ENCODE results near the gene CRADD.

The CRADD gene

GRCh38 chr12:93680006-93680405 lies 2.8 kb downstream of the CRADD start:
- H3K36me3 Mint-ChIP-seq = peaks cover 43% of the 10 kb centered on the region
- peaks cover 56% of the 10 kb centered on the region for H3K4me1 Mint-ChIP-seq
- H3K4me3 Mint-ChIP-seq = no peak overlapping the region
- H3K9me3 Mint-ChIP-seq = no peaks in the 10 kb centered on the region
- CTCF ChIA-PET = interaction anchor here (0.7 kb wide), 1 partner anchor 469 kb away, joined by 3 read pairs; no protein-coding TSS in a partner anchor
- no peaks in the 10 kb centered on the region for H3K27me3 Mint-ChIP-seq
- H3K27ac Mint-ChIP-seq = peak overlapping the region; percentile 21
- DNase-seq = no peak

GRCh38 chr12:93682846-93683261 lies 5.7 kb downstream of the CRADD start:
- H3K4me1 Mint-ChIP-seq = peaks cover 54% of the 10 kb centered on the region
- no peak overlapping the region for H3K27ac Mint-ChIP-seq
- DNase-seq = no peak
- H3K27me3 Mint-ChIP-seq = no peaks in the 10 kb centered on the region
- CTCF ChIA-PET = interaction anchor here (1.2 kb wide), 1 partner anchor 419 kb away, joined by 5 read pairs; no protein-coding TSS in a partner anchor
- H3K36me3 Mint-ChIP-seq = peaks cover 47% of the 10 kb centered on the region
- no peak overlapping the region for H3K4me3 Mint-ChIP-seq
- H3K9me3 Mint-ChIP-seq = no peaks in the 10 kb centered on the region

- H3K4me1 Mint-ChIP-seq = peaks cover 52% of the 10 kb centered on the region
- H3K27ac Mint-ChIP-seq = no peak overlapping the region
- H3K9me3 Mint-ChIP-seq = no peaks in the 10 kb centered on the region
- DNase-seq = no peak
- no peak overlapping the region for H3K4me3 Mint-ChIP-seq
- peaks cover 45% of the 10 kb centered on the region for H3K36me3 Mint-ChIP-seq
- CTCF ChIA-PET = interaction anchor here (1.2 kb wide), 1 partner anchor 418 kb away, joined by 5 read pairs; no protein-coding TSS in a partner anchor
- no peaks in the 10 kb centered on the region for H3K27me3 Mint-ChIP-seq
Observed at GRCh38 chr12:93683410-93683809, 6.2 kb downstream of the CRADD start.

GRCh38 chr12:93684716-93685115 lies 7.5 kb downstream of the CRADD start:
- H3K4me1 Mint-ChIP-seq = peaks cover 52% of the 10 kb centered on the region
- peak; percentile 25 for DNase-seq
- no peaks in the 10 kb centered on the region for H3K27me3 Mint-ChIP-seq
- H3K27ac Mint-ChIP-seq = no peak overlapping the region
- CTCF ChIA-PET = no interaction called here
- H3K4me3 Mint-ChIP-seq = no peak overlapping the region
- H3K36me3 Mint-ChIP-seq = peaks cover 37% of the 10 kb centered on the region
- no peaks in the 10 kb centered on the region for H3K9me3 Mint-ChIP-seq

- Mint-ChIP-seq H3K27ac (no peak overlapping the region), H3K4me3 (no peak overlapping the region), H3K9me3 (no peaks in the 10 kb centered on the region), H3K36me3 (peaks cover 31% of the 10 kb centered on the region), H3K27me3 (no peaks in the 10 kb centered on the region), H3K4me1 (peaks cover 54% of the 10 kb centered on the region)
- DNase-seq = no peak
- CTCF ChIA-PET = no interaction called here
Observed at GRCh38 chr12:93686572-93687356, 9.6 kb downstream of the CRADD start.

- no peak overlapping the region for H3K4me3 Mint-ChIP-seq
- peaks cover 47% of the 10 kb centered on the region for H3K4me1 Mint-ChIP-seq
- peaks cover 30% of the 10 kb centered on the region for H3K36me3 Mint-ChIP-seq
- CTCF ChIA-PET = no interaction called here
- no peak for DNase-seq
- H3K27me3 Mint-ChIP-seq = no peaks in the 10 kb centered on the region
- peaks cover 8% of the 10 kb centered on the region for H3K9me3 Mint-ChIP-seq
- peak overlapping the region; percentile 81 for H3K27ac Mint-ChIP-seq
Observed at GRCh38 chr12:93689076-93689834, 12.1 kb downstream of the CRADD start.

- no peak overlapping the region for H3K27ac Mint-ChIP-seq
- no peaks in the 10 kb centered on the region for H3K27me3 Mint-ChIP-seq
- H3K9me3 Mint-ChIP-seq = peaks cover 8% of the 10 kb centered on the region
- H3K4me3 Mint-ChIP-seq = no peak overlapping the region
- H3K4me1 Mint-ChIP-seq = peaks cover 10% of the 10 kb centered on the region
- H3K36me3 Mint-ChIP-seq = peaks cover 13% of the 10 kb centered on the region
- no peak for DNase-seq
- CTCF ChIA-PET = no interaction called here
Observed at GRCh38 chr12:93696462-93696861, 19.3 kb downstream of the CRADD start.

- CTCF ChIA-PET = interaction anchor here (1.4 kb wide), 1 partner anchor 13 kb away, joined by 3 read pairs; no protein-coding TSS in a partner anchor
- Mint-ChIP-seq H3K27me3 (no peaks in the 10 kb centered on the region), H3K4me1 (peaks cover 17% of the 10 kb centered on the region), H3K4me3 (no peak overlapping the region), H3K36me3 (peaks cover 3% of the 10 kb centered on the region), H3K9me3 (peaks cover 2% of the 10 kb centered on the region), H3K27ac (no peak overlapping the region)
- no peak for DNase-seq
Observed at GRCh38 chr12:93698307-93699092, 21.3 kb downstream of the CRADD start.

GRCh38 chr12:93699271-93700145 lies 22.3 kb downstream of the CRADD start:
- H3K27me3 Mint-ChIP-seq = no peaks in the 10 kb centered on the region
- DNase-seq = no peak
- CTCF ChIA-PET = no interaction called here
- H3K4me1 Mint-ChIP-seq = peaks cover 19% of the 10 kb centered on the region
- H3K4me3 Mint-ChIP-seq = no peak overlapping the region
- H3K9me3 Mint-ChIP-seq = no peaks in the 10 kb centered on the region
- H3K36me3 Mint-ChIP-seq = peaks cover 2% of the 10 kb centered on the region
- H3K27ac Mint-ChIP-seq = no peak overlapping the region

GRCh38 chr12:93702707-93703315 lies 25.6 kb downstream of the CRADD start:
- H3K36me3 Mint-ChIP-seq = peaks cover 2% of the 10 kb centered on the region
- H3K27me3 Mint-ChIP-seq = no peaks in the 10 kb centered on the region
- peaks cover 19% of the 10 kb centered on the region for H3K4me1 Mint-ChIP-seq
- peaks cover under 1% of the 10 kb centered on the region for H3K9me3 Mint-ChIP-seq
- no peak overlapping the region for H3K27ac Mint-ChIP-seq
- no peak for DNase-seq
- no peak overlapping the region for H3K4me3 Mint-ChIP-seq
- CTCF ChIA-PET = no interaction called here

- H3K27ac Mint-ChIP-seq = no peak overlapping the region
- DNase-seq = no peak
- CTCF ChIA-PET = no interaction called here
- peaks cover 6% of the 10 kb centered on the region for H3K36me3 Mint-ChIP-seq
- H3K27me3 Mint-ChIP-seq = no peaks in the 10 kb centered on the region
- H3K4me1 Mint-ChIP-seq = peaks cover 17% of the 10 kb centered on the region
- H3K9me3 Mint-ChIP-seq = peaks cover 9% of the 10 kb centered on the region
- H3K4me3 Mint-ChIP-seq = no peak overlapping the region
Observed at GRCh38 chr12:93704122-93704521, 26.9 kb downstream of the CRADD start.

GRCh38 chr12:93704625-93705024 lies 27.4 kb downstream of the CRADD start:
- peaks cover 16% of the 10 kb centered on the region for H3K4me1 Mint-ChIP-seq

GRCh38 chr12:93705237-93705636 lies 28.1 kb downstream of the CRADD start:
- peaks cover 15% of the 10 kb centered on the region for H3K36me3 Mint-ChIP-seq
- no peaks in the 10 kb centered on the region for H3K27me3 Mint-ChIP-seq
- H3K9me3 Mint-ChIP-seq = peaks cover 19% of the 10 kb centered on the region
- no peak overlapping the region for H3K27ac Mint-ChIP-seq
- DNase-seq = no peak
- H3K4me3 Mint-ChIP-seq = no peak overlapping the region
- CTCF ChIA-PET = no interaction called here
- H3K4me1 Mint-ChIP-seq = peaks cover 16% of the 10 kb centered on the region

More at GRCh38 chr12:93704625-93705024, 27.4 kb downstream of the CRADD start:
- Mint-ChIP-seq H3K4me3 (no peak overlapping the region), H3K36me3 (peaks cover 11% of the 10 kb centered on the region), H3K9me3 (peaks cover 14% of the 10 kb centered on the region), H3K27me3 (no peaks in the 10 kb centered on the region), H3K27ac (no peak overlapping the region)
- no peak for DNase-seq
- CTCF ChIA-PET = no interaction called here
